Neuronal stem cell (in vitro differentiated cells): ENCODE data around the gene SLC25A22.

Source experiments
- DNase-seq: peaks from one replicate; pipeline ENCODE4 v3.0.0-alpha.2; 2013; ENCODE audit warnings: low spot score
- H2AFZ ChIP-seq: one replicate; pipeline ENCODE4 v1.6.1; 2013; ENCODE audit warnings: mild to moderate bottlenecking, low read length, inconsistent platforms
- H2AK5ac ChIP-seq: 2 replicates; pipeline ENCODE4 v1.6.1; 2013; ENCODE audit warnings: low read depth, mild to moderate bottlenecking, inconsistent platforms, low read length, moderate library complexity, mixed read lengths
- H2BK120ac ChIP-seq: 2 replicates; pipeline ENCODE4 v1.6.1; 2013; ENCODE audit warnings: low read depth, mild to moderate bottlenecking, inconsistent platforms, low read length, moderate library complexity, mixed read lengths
- H2BK12ac ChIP-seq: one replicate; pipeline ENCODE4 v1.6.1; 2013; ENCODE audit warnings: low read length, inconsistent platforms
- H2BK15ac ChIP-seq: 2 replicates; pipeline ENCODE4 v1.6.1; 2013; ENCODE audit warnings: mild to moderate bottlenecking, low read length, inconsistent platforms, mixed read lengths
- H2BK5ac ChIP-seq: one replicate; pipeline ENCODE4 v1.6.1; 2013; ENCODE audit warnings: inconsistent platforms, mild to moderate bottlenecking, low read length, moderate library complexity
- H3K14ac ChIP-seq: one replicate; pipeline ENCODE4 v1.6.1; 2013; ENCODE audit warnings: low read length, inconsistent platforms
- H3K18ac ChIP-seq: 2 replicates; pipeline ENCODE4 v1.6.1; 2013; ENCODE audit warnings: low read length, inconsistent platforms
- H3K23ac ChIP-seq: 2 replicates; pipeline ENCODE4 v1.6.1; 2013; ENCODE audit warnings: low read depth, mild to moderate bottlenecking, mixed read lengths, low read length, inconsistent platforms; ENCODE audit not compliant: poor library complexity
- H3K27ac ChIP-seq: replicated peaks from 3 replicates; pipeline ENCODE4 v1.5.1; 2013; ENCODE audit warnings: low read length, inconsistent platforms
- H3K27me3 ChIP-seq, 3 experiments: 2 replicates each; pipeline ENCODE4 v1.6.1; 2013; ENCODE audit warnings: low read length in 3 of 3, mild to moderate bottlenecking in 2 of 3, inconsistent platforms in 1 of 3, low read depth in 1 of 3, mixed read lengths in 1 of 3, moderate library complexity in 1 of 3; ENCODE audit not compliant: control insufficient read depth in 3 of 3, insufficient read depth in 3 of 3
- H3K36me3 ChIP-seq, 2 donors: replicated peaks in 1 of 2; 2 replicates each; pipeline ENCODE4 v1.6.1; 2013; ENCODE audit warnings: low read length in 2 of 2; ENCODE audit not compliant: control insufficient read depth in 2 of 2, insufficient read depth in 2 of 2
- H3K4ac ChIP-seq: 2 replicates; pipeline ENCODE4 v1.6.1; 2013; ENCODE audit warnings: inconsistent platforms, mild to moderate bottlenecking, low read length, moderate library complexity
- H3K4me1 ChIP-seq, 2 donors: 1 replicate in 1 of 2; 2 replicates in 1 of 2; pipeline ENCODE4 v1.6.1; 2013; ENCODE audit warnings: low read length in 2 of 2, low read depth in 1 of 2; ENCODE audit not compliant: control insufficient read depth in 2 of 2, insufficient read depth in 1 of 2
- H3K4me2 ChIP-seq: one replicate; pipeline ENCODE4 v1.6.1; 2013; ENCODE audit warnings: mild to moderate bottlenecking, low read length, inconsistent platforms; ENCODE audit not compliant: insufficient read depth, poor library complexity, severe bottlenecking
- H3K4me3 ChIP-seq, 2 donors: 2 replicates each; pipeline ENCODE4 v1.5.1; 2013; ENCODE audit warnings: low read length in 2 of 2, mild to moderate bottlenecking in 2 of 2, inconsistent platforms in 1 of 2, moderate library complexity in 1 of 2
- H3K79me1 ChIP-seq: one replicate; pipeline ENCODE4 v1.6.1; 2013; ENCODE audit warnings: low read depth, mild to moderate bottlenecking, inconsistent platforms, low read length, moderate library complexity
- H3K9ac ChIP-seq: one replicate; pipeline ENCODE4 v1.6.1; 2013; ENCODE audit warnings: mild to moderate bottlenecking, low read depth, low read length, inconsistent platforms; ENCODE audit not compliant: poor library complexity
- H3K9me3 ChIP-seq, 2 donors: replicated peaks in 1 of 2; 2 replicates each; pipeline versions ENCODE3 to v1.6.1; 2013; ENCODE audit warnings: low read length in 2 of 2, mild to moderate bottlenecking in 2 of 2, inconsistent platforms in 1 of 2, low read depth in 1 of 2, mixed read lengths in 1 of 2, moderate library complexity in 1 of 2; ENCODE audit not compliant: control insufficient read depth in 2 of 2, insufficient read depth in 1 of 2
- H4K8ac ChIP-seq: one replicate; pipeline ENCODE4 v1.6.1; 2013; ENCODE audit warnings: low read depth, mild to moderate bottlenecking, inconsistent platforms, low read length, moderate library complexity
- H4K91ac ChIP-seq: one replicate; pipeline ENCODE4 v1.6.1; 2013; ENCODE audit warnings: low read length, low read depth, mild to moderate bottlenecking, inconsistent platforms; ENCODE audit not compliant: poor library complexity
- WGBS, 2 donors: extraction: QIAGEN DNeasy Blood & Tissue Kit; methylation state at CpG; one replicate each; pipeline ENCODE4 v1.1.7; 2013; ENCODE audit warnings: missing lambda C conversion rate in 2 of 2, mixed read lengths in 1 of 2; ENCODE audit not compliant: insufficient read length in 2 of 2, insufficient replicate concordance in 1 of 2; ENCODE audit errors: extremely low coverage in 2 of 2; 5-methylcytosine and 5-hydroxymethylcytosine counted together

SLC25A22 gene

GRCh38 chr11:795634-796564 is 2.2 kb downstream of the SLC25A22 start:
- Histone ChIP-seq H2BK15ac (peak overlapping the region; percentile 89), H3K14ac (peak overlapping the region; percentile 98), H3K9me3 (no peaks in the 10 kb centered on the region), H3K9ac (peak overlapping the region; percentile 85), H2BK12ac (no peak overlapping the region), H3K27ac (peak overlapping the region; percentile 45), H2AFZ (no peak overlapping the region), H4K8ac (no peak overlapping the region), H3K36me3 (peaks cover 22 to 60% of the 10 kb centered on the region in 2 donors), H3K23ac (peak overlapping the region; percentile 76), H2AK5ac (peak overlapping the region; percentile 89), H3K4me1 (peaks cover 12 to 15% of the 10 kb centered on the region in 2 donors), H3K18ac (peak overlapping the region; percentile 85), H3K79me1 (peaks cover 24% of the 10 kb centered on the region), H3K4ac (peak overlapping the region; percentile 70), H3K4me3 (peak overlapping the region in 1 of 2 donors; percentile 99), H2BK5ac (peak overlapping the region; percentile 10), H2BK120ac (peak overlapping the region; percentile 16), H3K4me2 (peak overlapping the region; percentile 92), H4K91ac (no peak overlapping the region), H3K27me3 (no peaks in the 10 kb centered on the region)
- no CpG with 5 or more reads among the region's 26 CpGs for WGBS, 2 donors
- DNase-seq = no peak

GRCh38 chr11:794766-795633 is 3.1 kb downstream of the SLC25A22 start:
- H3K27ac ChIP-seq = no peak overlapping the region
- WGBS, 2 donors = no CpG with 5 or more reads among the region's 38 CpGs

GRCh38 chr11:794013-794765 is 3.9 kb downstream of the SLC25A22 start:
- Histone ChIP-seq H3K4ac (no peak overlapping the region), H3K4me1 (peaks cover 18 to 21% of the 10 kb centered on the region in 2 donors), H3K14ac (no peak overlapping the region), H3K27ac (no peak overlapping the region), H2BK15ac (no peak overlapping the region), H3K18ac (no peak overlapping the region), H3K4me3 (peak overlapping the region in 1 of 2 donors; percentile 26), H3K79me1 (peaks cover 24% of the 10 kb centered on the region), H4K91ac (no peak overlapping the region), H2BK120ac (no peak overlapping the region), H2AFZ (no peak overlapping the region), H3K27me3 (no peaks in the 10 kb centered on the region), H3K4me2 (no peak overlapping the region), H2AK5ac (peak overlapping the region; percentile 56), H3K36me3 (peaks cover 19 to 43% of the 10 kb centered on the region in 2 donors), H3K9me3 (no peaks in the 10 kb centered on the region), H3K9ac (peak overlapping the region; percentile 70), H3K23ac (peak overlapping the region; percentile 95), H2BK5ac (peak overlapping the region; percentile 82), H4K8ac (no peak overlapping the region), H2BK12ac (no peak overlapping the region)
- WGBS, 2 donors = no CpG with 5 or more reads among the region's 31 CpGs
- DNase-seq = no peak

More at GRCh38 chr11:794766-795633, 3.1 kb downstream of the SLC25A22 start:
- no peak overlapping the region for H4K8ac ChIP-seq
- peak overlapping the region; percentile 11 for H3K4me2 ChIP-seq
- H2BK12ac ChIP-seq = peak overlapping the region; percentile 41
- peak overlapping the region; percentile 64 for H3K18ac ChIP-seq
- H3K14ac ChIP-seq = peak overlapping the region; percentile 38
- peak overlapping the region; percentile 82 for H2BK5ac ChIP-seq
- H2BK120ac ChIP-seq = no peak overlapping the region
- no peak overlapping the region for H3K4me3 ChIP-seq
- H3K4ac ChIP-seq = no peak overlapping the region
- H3K23ac ChIP-seq = peak overlapping the region; percentile 95
- no peak for DNase-seq
- H2AK5ac ChIP-seq = peak overlapping the region; percentile 10
- no peak overlapping the region for H2AFZ ChIP-seq
- H3K36me3 ChIP-seq = peaks cover 19 to 51% of the 10 kb centered on the region in 2 donors
- no peak overlapping the region for H4K91ac ChIP-seq
- no peaks in the 10 kb centered on the region for H3K9me3 ChIP-seq
- no peaks in the 10 kb centered on the region for H3K27me3 ChIP-seq
- H3K79me1 ChIP-seq = peaks cover 24% of the 10 kb centered on the region
- H3K9ac ChIP-seq = peak overlapping the region; percentile 70
- peaks cover 15 to 16% of the 10 kb centered on the region in 2 donors for H3K4me1 ChIP-seq
- no peak overlapping the region for H2BK15ac ChIP-seq
